22Rv1 (cell line): ENCODE results near the gene MAD1L1.
"Not testable (repeated sequence)": the region's sequence is repeated elsewhere in the genome, so short reads cannot be mapped to it uniquely, and the experiment has no call there.

Experiments
- ZFX ChIP-seq: fragments of 450-650 bp; IDR thresholded peaks from 2 replicates; pipeline ENCODE4 v1.6.1; 2017; ENCODE audit warnings: antibody characterized with exemption, borderline replicate concordance
- TF ChIP-seq, protein P1 (sequence below): fragments of 450-650 bp; IDR thresholded peaks from 2 replicates; pipeline ENCODE4 v1.5.1; 2017; ENCODE audit warnings: mild to moderate bottlenecking

DNA sequence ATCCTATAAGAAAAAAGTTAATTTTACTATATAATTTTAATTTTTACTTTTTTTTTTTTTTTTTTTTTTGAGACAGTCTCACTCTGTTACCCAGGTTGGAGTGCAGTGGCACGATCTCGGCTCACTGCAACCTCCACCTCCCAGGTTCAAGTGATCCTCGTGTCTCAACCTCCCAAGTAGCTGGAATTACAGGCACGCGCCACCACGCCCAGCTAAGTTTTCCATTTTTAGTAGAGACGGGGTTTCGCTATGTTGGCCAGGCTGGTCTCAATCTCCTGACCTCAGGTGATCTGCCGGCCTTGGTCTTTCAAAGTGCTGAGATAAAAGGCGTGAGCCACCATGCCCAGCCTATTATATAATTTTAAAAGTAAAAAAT, 262.5 kb downstream of the MAD1L1 start:
- TF ChIP-seq, protein P1, sequence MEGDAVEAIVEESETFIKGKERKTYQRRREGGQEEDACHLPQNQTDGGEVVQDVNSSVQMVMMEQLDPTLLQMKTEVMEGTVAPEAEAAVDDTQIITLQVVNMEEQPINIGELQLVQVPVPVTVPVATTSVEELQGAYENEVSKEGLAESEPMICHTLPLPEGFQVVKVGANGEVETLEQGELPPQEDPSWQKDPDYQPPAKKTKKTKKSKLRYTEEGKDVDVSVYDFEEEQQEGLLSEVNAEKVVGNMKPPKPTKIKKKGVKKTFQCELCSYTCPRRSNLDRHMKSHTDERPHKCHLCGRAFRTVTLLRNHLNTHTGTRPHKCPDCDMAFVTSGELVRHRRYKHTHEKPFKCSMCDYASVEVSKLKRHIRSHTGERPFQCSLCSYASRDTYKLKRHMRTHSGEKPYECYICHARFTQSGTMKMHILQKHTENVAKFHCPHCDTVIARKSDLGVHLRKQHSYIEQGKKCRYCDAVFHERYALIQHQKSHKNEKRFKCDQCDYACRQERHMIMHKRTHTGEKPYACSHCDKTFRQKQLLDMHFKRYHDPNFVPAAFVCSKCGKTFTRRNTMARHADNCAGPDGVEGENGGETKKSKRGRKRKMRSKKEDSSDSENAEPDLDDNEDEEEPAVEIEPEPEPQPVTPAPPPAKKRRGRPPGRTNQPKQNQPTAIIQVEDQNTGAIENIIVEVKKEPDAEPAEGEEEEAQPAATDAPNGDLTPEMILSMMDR, result not testable (repeated sequence)
- TF ChIP-seq ZFX, result not testable (repeated sequence)
